NCI-H2107 treated with DMSO at 0.1 percent for 48 hours (cell line): Measurements from ENCODE around the gene PITPNC1.
A peak's percentile ranks its signal among the peaks of the same experiment; 100 is the strongest.
"Not testable (repeated sequence)": the region's sequence is repeated elsewhere in the genome, so short reads cannot be mapped to it uniquely, and the experiment has no call there.

Experiments
- DNase-seq: peaks from one replicate; lab custom pipeline; 2025; ENCODE audit not compliant: unreplicated experiment; lab: John Stamatoyannopoulos, UW

The PITPNC1 gene

GRCh38 chr17:67711916-67712315, 334.8 kb downstream of the PITPNC1 start:
- no peak for DNase-seq

- DNase-seq, result no peak
Measured at GRCh38 chr17:67712375-67712774, 335.3 kb downstream of the PITPNC1 start.

- DNase-seq, result no peak
Measured at GRCh38 chr17:67713169-67713568, 336.1 kb downstream of the PITPNC1 start.

- DNase-seq, result no peak
Measured at GRCh38 chr17:67716405-67716798, 339.3 kb downstream of the PITPNC1 start.

GRCh38 chr17:67717192-67717623, 340.1 kb downstream of the PITPNC1 start:
- DNase-seq, result no peak

- DNase-seq, result peak; percentile 92
Measured at GRCh38 chr17:67717624-67718324, 340.7 kb downstream of the PITPNC1 start, which contains the start of gene NOL11. TSS of gene NOL11 (plus strand) at chr17:67717936. CDS start at chr17:67717948, 12 bp downstream.

GRCh38 chr17:67718325-67718941, 341.4 kb downstream of the PITPNC1 start:
- DNase-seq, result no peak

- no peak for DNase-seq
Measured at GRCh38 chr17:67725373-67725791, 348.3 kb downstream of the PITPNC1 start.

GRCh38 chr17:67725807-67726206, 348.7 kb downstream of the PITPNC1 start:
- no peak for DNase-seq

- DNase-seq, result not testable (repeated sequence)
Measured at GRCh38 chr17:67727152-67728039, 350.3 kb downstream of the PITPNC1 start.

GRCh38 chr17:67729903-67730302, 352.8 kb downstream of the PITPNC1 start:
- no peak for DNase-seq

- DNase-seq, result no peak
Measured at GRCh38 chr17:67730731-67731130, 353.6 kb downstream of the PITPNC1 start.

GRCh38 chr17:67733449-67733848, 356.4 kb downstream of the PITPNC1 start:
- no peak for DNase-seq

GRCh38 chr17:67737145-67737544, 360.1 kb downstream of the PITPNC1 start:
- no peak for DNase-seq

GRCh38 chr17:67742025-67742424, 364.9 kb downstream of the PITPNC1 start:
- DNase-seq, result no peak
